Transverse colon (tissue), 4 donors: ENCODE data around the gene SMYD3.

Experiments used
- CTCF ChIP-seq, 5 experiments: fragments of 200-600 bp in 3 of 5; fragments of 450-650 bp in 2 of 5; sonication (generic) in 3 of 5; IDR thresholded peaks; 1 replicate in 2 of 5; 2 replicates in 3 of 5; pipeline ENCODE4 v1.5.1; 2016 to 2017; ENCODE audit warnings: antibody characterized with exemption in 5 of 5, inconsistent platforms in 3 of 5, mild to moderate bottlenecking in 2 of 5, moderate library complexity in 1 of 5
- POLR2A ChIP-seq: fragments of 450-650 bp; IDR thresholded peaks from one replicate; pipeline ENCODE4 v1.6.1; 2016; ENCODE audit warnings: antibody characterized with exemption, mild to moderate bottlenecking, moderate library complexity
- POLR2AphosphoS5 ChIP-seq, 3 donors: sonication (generic); formaldehyde crosslinking; IDR thresholded peaks; one replicate each; pipeline ENCODE4 v1.6.1; 2016; ENCODE audit warnings: antibody characterized with exemption in 3 of 3

DNA sequence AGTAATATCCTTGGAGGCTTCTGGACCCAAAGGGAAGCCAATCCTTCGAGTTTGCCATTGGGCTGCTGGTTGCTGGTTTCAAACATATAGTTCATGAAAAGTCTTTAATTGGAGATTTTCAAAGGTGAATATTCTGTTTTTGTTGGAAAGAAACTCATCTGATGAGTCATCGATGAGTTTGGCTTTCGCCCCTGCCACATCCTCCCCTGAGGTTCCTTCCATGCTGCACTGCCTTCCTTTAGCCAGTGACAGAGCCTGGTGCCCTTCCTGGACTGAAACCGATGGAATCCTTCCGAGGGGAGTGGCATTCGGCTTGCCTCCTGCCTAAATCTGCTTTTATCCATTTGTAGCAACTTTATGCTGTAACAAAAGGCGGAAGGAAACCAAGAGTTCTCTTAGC, 802.3 kb downstream of the SMYD3 start:
- TF ChIP-seq POLR2AphosphoS5 (IDR thresholded peaks at IDR 0.05) = no peak
- no peak for TF ChIP-seq CTCF (IDR thresholded peaks at IDR 0.05)
- no peak for TF ChIP-seq POLR2A
